T-helper 22 cell (primary cell): ENCODE results near the gene ACTR8.

Source experiments
- DNase-seq: peaks from one replicate; pipeline ENCODE4 v3.0.0-alpha.2; 2020; ENCODE audit warnings: low read depth

The ACTR8 gene

DNA sequence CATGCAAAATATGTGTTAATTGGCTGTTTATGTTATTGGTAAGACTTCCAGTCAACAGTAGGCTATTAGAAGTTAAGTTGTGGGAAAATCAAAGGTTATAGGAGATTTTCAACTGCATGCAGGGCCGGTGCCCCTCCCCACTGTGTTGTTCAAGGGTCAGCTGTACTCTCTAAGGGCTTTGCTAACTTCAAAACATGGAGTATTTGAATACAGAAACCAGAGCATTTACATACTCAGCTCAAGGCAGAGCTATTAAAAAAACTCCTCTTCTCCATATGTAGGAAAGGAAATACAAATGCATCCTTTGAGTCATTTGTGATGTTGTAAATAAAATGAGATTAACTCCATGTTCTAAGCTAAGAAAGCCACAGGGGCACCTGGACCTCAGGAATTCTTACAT lies 18.8 kb downstream of the ACTR8 start:
- DNase-seq: no peak

DNA sequence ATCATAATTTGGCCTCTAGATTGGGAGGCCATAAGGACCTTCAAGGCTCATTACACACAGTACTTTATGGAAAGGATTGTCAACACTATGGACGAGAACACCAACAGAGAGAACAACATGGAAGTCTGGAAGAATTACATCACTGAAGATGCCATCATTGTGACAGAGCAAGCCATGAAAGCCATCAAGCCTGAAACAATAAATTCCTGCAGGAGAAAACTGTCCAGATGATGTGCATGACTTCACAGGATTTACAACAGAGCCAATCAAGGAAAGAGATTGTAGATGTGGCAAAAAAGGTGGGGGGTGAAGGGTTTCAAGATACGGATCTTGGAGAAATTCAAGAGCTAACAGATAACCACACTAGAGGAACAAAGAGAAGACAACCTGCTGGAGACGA lies 19.7 kb downstream of the ACTR8 start:
- DNase-seq: no peak

DNA sequence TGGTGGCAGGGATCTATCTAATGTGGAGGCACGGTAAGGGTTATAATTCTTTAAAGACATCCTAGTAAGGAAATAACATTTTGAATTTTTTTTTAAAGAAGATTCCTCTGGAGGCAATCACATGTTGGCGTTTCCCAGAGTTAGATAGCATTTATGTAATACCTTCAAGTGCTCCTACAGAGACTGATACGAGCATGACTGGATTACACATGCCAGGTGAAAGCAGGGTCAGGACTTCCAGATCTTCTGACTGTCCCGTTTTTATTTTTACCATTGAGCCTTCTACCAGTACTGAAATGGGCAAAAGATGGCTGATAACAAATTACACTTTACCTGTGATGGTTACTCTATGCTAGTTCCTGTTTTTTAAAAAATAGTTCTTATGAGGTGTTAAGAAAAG lies 21.8 kb downstream of the ACTR8 start:
- no peak for DNase-seq

DNA sequence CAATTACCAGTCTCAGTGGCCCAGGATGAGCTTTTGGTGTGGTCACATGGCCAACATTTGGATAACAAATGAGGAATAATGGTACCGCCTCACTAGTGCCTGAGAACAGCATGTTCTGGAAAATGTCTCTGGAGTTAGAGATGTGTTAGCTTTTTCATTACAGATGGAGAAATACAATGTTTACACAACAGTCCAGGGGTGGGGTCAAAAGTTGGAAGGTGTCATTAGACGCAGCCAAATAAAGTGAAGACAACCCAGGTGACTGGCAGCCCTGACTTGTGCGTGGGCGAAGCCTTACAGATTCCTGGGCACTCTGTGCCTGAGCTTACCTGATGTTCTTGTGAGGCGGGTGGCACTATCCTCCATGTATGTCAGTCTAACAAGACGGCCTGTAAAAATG lies 22.8 kb downstream of the ACTR8 start:
- no peak for DNase-seq

DNA sequence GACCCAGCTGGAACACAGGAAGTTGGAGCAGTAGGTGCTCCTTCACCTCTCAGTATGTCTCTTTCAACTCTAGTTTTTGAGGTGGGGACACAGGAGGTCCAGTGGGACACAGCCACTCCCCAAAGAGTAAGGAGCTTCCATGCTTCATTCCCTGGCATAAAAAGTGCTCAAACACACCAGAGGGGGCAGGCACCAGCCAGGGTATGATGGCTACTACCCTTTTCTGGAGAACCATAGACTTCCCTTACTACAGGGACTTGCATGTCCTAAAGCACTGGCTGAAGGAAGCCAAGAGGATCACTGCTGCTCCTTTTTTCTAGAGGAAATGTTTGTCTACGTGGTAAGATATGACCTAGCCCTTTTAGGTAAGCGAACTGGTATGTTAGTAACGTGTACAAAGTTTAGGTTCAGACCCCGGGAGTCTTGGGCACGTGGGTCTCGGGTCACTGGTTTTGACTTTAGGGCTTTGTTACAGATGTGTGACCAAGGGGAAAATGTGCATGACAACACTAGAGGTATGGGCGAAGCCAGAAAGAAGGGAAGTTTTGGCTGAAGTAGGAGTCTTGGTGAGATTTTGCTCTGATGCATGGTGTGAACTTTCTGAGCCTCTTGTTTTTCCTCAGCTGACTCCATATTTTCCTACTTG lies 23.7 kb downstream of the ACTR8 start:
- no peak for DNase-seq

DNA sequence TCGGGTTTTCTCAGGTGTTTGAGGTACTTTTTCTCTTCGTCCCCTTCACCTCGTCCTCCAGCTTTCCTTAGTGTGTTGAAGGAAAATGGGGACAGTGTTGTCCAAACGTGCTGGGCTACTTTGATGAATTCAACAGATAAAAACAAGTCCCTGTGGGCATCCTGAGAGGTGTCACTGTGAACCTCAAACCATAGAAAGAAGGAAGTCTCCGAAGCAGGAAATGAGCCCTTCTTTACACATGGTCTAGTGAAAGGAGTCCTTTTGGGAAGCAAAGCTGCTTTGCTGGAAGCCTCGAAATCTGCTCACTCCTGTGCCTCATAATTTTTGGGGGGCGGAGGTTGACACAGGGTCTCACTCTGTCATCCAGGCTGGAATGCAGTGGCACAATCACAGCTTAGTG lies 25.0 kb downstream of the ACTR8 start:
- DNase-seq: no peak

DNA sequence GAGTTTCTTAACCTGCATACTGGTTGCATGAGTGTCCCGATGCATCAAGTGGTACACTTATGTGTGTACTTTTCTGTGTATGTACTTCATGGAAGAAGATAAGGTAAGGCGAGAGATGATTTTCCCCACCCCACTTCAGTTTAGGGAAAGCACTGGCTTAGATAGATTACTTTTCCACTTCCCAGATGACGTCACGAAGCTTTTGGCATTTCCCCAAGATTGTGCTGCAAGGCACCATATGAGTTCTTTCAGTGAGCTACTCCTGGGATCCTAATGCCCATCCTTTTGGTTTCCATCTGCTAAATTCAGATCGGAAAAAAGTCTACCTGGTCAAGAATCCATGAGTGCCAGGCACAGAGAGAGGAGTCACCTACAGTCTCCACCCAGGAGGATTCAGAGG lies 31.1 kb downstream of the ACTR8 start:
- no peak for DNase-seq

DNA sequence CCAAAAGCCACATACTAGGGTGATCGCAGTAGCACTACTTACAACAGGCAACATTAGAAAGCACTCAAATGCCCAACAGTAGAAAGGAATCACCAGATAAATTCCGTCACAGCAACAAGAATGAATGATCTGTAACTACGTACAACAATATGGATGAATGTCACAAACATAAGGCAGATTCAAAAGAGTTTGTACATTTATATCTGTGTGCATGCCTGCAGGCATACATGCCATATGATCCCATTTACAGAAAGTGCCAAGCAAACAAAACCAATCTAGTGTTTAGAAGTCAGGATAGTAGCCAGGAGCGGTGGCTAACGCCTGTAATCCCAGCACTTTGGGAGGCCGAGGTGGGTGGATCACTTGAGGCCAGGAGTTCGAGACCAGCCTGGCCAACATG lies 32.0 kb downstream of the ACTR8 start:
- DNase-seq: no peak

DNA sequence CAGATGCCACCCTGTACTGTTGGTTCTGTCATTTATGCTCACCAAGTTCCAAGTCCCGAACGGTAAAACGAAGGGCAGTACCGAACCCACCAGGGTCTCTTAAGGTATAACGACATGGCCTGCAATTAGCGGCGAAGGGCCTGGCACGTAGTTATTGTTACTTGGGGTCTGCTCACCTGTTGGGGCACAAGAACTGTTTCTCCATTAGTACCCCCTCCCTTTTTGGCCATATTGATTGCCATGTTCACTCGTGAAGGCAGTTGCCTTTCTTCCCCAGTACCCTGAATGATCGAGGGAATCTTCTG lies 35.1 kb downstream of the ACTR8 start:
- DNase-seq: no peak

DNA sequence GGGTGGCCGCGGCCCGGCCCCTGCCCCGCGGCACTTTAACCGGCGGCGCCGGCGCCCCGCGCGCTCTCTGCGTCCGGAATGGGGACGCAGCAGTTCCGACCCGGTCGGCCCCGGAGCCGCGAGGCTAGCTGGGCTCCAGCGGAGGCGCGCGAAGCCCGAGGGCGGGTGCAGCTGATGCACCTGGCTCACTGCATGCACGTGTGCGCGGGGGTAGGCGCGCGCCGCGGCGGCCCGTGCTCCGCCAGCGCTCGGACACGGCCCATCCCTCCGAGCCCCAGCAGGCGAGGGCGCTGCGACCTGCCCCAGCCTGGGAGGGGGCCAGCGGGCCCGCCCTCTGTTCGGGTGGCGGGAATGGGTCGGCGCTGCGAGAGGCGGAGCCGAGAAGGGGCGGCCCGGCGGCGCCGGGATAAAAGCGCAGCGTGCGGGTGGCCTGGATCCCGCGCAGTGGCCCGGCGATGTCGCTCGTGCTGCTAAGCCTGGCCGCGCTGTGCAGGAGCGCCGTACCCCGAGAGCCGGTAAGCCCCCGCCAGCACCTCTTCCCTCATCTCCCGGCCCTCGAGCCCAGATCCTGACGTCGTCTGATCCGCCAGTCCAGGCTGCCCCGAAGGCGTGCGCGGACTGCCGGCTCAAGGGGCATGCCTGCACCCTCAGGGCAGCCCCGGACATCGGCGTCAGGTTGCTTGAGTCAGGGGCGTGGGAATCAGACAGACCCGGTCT lies 35.7 kb downstream of the ACTR8 start, which contains the start of the genes CHDH and IL17RB:
Gene CHDH (minus strand): TSS at position 286 of the 717 bp plus-strand sequence. CDS start 22,411 bp downstream, outside the sequence.
Gene IL17RB (plus strand): TSS at position 435 of the 717 bp plus-strand sequence. CDS start 21 bp downstream, at position 456.
- peak; percentile 18 for DNase-seq

DNA sequence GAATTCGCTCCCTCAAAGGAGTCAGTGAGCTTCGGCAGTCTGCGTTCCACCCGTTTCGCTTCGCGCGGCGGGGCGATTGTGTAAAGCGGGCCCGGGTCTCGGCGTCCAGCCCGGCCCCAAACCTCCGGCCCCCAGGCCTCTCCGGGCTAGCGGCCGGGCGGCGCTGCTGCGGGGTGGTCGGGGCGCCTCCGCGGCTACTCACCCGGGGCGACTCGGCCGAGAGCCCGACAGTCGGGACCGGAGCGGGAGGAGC lies 36.1 kb downstream of the ACTR8 start:
- no peak for DNase-seq

DNA sequence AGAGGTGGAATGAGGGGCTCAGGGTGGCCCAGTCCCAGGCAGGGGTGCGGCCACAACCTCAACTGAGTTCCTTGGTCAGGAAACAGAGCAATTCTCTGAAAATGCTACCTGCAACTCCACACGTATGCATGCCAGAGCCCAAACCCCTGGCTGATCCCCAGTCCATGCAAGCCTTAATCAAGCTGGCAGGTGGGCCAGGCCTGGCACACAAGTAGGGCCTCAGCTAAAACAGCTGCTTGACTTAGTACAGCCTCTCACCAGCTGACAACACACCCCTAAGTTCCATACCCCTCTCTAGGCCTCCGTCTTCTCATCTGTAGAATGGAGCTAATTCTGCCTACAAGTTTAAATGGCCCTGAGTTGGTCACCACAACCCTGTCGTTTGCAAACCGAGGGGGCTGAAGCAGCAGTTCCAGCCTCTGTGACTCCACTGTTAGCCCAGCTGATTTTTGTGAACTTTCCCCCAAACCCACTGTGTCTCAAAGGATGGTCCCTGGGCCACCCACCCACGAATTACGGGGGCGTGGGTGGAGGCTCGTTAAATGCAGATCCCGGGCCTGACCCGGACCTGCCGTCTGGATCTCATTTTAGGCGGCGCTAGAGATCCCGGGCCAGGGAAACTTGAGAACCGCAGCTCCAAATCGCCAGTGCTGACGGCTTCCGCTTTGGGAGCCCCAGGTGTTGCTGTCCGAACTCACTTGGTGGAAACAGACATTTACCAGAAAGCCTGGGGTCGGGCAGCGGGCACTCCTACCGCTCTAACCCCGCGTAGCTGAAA lies 36.7 kb downstream of the ACTR8 start:
- DNase-seq: no peak

DNA sequence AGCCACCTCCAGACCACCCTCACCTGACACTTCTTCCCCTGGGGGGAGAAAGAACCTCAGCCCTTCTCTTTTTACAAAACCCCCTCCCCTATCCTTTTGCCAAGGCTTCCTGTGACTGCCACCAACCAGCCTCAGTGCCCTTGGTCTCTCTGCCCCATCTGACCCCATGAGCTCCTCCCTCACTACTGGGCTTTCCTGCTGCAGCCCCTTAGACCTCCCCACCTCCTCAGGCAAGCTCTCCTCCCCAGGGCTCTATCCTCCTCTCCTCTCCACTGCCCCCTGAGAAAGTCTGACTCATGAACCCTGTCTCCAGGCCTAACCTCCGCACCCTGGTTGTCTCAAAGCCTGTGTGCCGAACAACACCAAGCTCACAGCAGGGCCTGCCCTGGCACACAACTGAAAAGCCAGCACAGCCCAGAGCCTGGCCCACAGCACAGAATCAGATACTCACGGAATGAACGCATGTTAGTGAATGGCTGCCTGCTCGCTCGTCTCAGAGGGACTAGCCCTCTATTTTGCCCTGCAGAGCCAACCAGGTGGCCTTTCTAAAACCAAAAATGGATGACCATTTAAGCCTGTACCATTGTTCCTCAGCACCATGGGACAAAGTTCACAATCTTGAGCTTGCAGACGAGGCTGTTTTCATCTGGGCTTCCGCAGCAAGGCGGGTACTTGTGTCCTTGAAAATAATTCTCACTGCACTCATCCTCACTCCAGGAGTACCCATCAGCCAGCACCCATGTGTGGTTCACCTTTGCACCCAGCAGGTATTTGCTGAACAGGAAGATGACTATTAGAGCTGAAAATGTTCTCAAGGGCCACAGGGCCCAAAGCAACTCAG lies 37.5 kb downstream of the ACTR8 start:
- no peak for DNase-seq

DNA sequence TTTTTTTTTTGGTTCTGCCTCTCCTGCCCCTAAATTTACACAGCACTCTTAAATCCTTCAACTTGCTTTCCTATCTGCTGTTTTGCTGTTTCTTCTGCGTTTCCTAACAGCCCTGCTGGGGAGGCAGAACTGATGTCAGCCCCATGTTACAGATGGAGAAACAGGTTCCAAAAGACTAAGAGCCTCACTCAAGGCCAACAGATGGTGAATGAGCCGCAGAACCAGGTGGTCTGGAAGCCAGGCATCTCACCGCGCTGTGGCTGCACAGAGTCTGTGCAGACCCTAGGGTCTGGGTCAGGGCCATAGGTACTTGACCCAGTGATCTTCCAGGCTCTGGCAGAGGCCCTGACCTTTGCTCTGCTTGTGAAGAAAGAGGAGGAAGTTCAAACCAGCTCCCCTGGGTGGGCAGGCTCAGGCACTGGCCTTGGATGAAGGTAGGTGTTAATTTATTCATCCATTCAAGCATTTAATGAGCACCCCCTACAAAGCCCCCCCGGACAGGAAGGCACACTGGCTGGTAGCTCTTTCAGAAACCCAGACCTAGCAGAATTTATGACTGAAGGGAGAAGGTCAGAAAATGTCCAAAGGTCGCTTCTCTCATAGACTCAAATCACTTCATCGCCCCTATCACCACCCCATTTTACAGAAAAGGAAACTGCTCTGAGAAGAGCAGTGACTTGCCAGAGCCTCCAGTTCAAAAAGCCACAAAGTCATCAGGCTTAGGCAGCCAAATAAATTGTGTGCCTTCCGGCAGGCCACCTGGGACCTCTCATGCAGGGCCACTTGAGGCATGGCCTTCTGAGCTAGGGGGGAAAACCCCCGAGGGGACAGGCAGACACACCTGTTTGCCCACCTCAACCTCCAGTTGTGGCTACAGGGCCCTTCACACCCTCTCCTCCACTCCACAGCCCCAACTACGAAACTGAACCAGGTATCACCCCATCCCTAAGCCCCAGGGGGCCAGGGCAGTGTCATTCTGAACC lies 38.5 kb downstream of the ACTR8 start:
- no peak for DNase-seq

DNA sequence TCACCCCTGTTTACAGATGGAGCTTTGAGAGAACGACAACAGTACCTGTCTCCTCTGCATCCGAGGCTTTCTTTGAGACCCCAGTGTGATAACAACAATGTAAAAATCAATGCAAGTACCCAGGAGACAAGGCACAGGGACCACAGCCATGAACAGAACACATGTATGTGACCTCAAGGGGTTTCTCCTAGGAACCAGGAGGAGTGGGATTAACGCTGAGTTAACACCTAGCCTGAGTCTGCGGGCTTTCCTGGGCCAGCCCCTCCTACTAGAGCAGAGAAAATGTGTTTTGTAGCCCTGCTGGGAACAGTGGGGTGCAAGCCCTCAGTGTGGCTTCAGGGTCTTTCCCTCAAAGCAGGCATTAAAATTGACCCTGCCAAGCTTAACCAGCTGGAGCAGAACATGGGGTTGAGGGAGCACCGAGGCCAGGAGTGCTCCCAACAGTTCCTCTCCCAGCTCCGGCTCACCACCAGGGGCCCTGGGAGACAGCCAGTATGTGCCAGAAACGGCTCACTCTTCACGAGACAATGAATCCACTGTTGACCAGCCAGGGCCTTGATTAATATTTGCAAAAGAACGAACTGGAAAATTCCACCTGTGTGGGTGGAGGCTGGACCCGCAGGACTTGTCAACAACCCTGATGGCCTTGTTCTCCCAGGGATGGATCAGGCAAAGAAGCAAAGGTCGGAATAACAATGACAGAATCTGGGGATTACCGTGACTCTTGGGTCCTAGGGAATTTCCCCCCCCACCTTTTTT lies 39.3 kb downstream of the ACTR8 start:
- DNase-seq: no peak

DNA sequence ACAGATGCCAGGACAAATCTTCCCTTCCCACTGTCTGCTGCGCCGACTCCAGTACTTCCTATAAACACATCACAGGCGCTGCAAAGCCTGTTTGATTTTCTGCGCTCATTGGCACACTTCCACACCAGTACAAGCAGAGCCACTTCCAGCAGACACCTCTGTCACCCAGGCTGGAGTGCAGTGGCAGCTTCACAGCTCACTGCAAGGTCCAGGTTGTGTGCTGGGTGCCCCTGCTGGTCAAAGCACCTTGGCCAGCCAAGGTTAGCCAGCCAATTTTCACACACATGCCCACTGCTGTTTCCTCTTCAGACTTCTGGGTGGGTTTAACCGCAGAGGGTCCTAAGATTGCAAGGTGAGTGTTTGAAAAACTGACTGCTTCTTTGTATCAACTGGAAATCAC lies 40.7 kb downstream of the ACTR8 start:
- DNase-seq: no peak

DNA sequence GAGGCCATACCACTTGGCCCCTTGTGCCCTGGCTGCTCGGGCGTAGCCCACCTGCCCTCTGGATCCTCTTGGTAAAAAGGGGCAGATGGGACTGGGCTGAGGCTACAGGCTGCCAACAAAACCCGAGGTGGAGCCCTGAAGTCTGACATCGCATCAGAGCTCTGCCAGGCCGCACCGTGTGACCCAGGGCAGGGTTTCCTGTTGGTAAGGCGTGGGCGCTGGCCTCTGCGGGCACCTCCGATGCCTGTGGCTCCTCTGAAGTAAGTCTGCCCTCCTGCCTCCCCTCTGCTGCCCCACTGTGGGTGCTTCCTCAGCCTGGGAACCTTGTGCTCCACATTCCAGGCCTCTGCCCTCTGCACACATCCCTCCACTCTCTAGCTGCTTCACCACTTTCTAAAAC lies 44.6 kb downstream of the ACTR8 start:
- DNase-seq: no peak

DNA sequence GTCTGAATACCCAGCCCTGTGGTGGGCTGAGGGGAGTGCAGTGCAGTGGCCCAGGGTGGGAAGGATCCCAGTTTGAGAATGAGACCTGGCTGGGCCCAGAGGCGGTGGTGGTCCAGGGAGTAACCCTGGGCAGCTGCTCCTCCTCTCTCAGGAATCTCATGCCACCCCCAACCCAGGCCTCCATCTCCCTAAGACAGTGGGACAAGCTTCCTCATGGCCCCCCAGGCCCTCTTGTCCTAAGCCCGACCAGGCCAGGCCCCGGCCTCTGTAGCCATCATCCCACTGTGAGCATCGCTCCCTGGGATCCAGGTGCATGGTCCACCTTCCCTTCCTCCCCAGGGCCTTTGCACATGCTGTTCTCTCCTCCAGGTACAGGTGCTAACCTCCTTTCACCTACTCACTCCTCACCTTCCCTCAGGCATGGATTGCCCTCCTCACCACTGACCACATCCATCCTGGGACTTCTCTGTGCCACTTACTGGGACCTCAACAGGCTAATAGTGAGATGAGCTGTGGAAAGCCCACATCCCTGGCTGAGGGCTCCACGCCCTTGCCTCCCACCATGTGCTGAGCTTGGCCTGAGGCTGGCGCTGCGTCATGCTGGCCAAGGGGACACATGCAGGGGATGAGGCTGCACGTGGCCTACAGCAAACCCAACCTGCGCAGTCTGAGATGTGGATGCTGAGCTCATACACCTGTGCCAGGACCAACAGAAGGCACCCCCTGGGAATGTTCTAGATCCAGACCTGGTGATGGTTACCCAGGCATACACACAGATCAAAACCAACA lies 45.7 kb downstream of the ACTR8 start:
- DNase-seq: no peak

DNA sequence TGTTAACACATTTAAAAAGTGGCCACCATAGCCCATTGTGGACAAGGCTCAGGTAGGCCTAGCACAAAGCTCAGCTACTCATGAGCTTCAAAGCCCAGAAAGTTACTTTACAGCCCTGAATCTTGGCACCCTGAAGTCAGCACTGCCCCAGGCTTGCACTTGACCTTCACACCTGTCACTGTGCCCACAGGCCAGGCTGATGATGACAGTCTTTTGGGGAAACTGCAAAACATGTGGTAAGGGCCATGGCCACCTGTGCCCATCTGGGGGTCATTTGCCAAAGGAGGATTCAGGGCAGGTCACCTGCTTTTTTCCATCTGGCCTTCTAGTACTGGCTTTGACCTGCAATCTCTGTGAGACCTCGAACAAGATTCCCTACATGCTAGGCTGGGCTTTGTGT lies 46.7 kb downstream of the ACTR8 start:
- no peak for DNase-seq
